Stomach (tissue), 4 donors: ENCODE measurements around the gene MIA.

ENCODE experiments used
- CTCF ChIP-seq, 7 experiments: fragments of 450-650 bp in 4 of 7; fragments of 200-600 bp in 3 of 7; sonication (generic) in 3 of 7; IDR thresholded peaks; one replicate each; pipeline ENCODE4 v1.5.1; 2016 to 2019; ENCODE audit warnings: antibody characterized with exemption in 7 of 7, control low read depth in 2 of 7, mild to moderate bottlenecking in 1 of 7
- POLR2A ChIP-seq, 4 donors: fragments of 450-650 bp; IDR thresholded peaks; one replicate each; pipeline ENCODE4 v1.6.1; 2016; ENCODE audit warnings: antibody characterized with exemption in 4 of 4, control low read depth in 2 of 4, mild to moderate bottlenecking in 1 of 4, moderate library complexity in 1 of 4
- POLR2AphosphoS5 ChIP-seq, 3 donors: sonication (generic); formaldehyde crosslinking; IDR thresholded peaks; one replicate each; pipeline ENCODE4 v1.6.1; 2016; ENCODE audit warnings: antibody characterized with exemption in 3 of 3

GRCh38 chr19:40744554-40745401 lies 30.5 kb upstream of the MIA start:
- TF ChIP-seq CTCF (IDR thresholded peaks at IDR 0.05) (no peak), POLR2A (IDR thresholded peaks at IDR 0.05) (no peak), POLR2AphosphoS5 (IDR thresholded peaks at IDR 0.05) (no peak)
